WTC11 (cell line): ENCODE measurements around the gene THRA. TPM values are rescaled to one million over a fixed set of nuclear protein-coding genes. Genes with fewer than 3 reads are reported as not detected.

ENCODE experiments used
- ATAC-seq: fragments of 200-7000 bp; cut with Tn5 transposase; 2 replicates; pipeline ENCODE4 v1.10.0; 2021; ENCODE audit warnings: mild to moderate bottlenecking, moderate library complexity
- CTCF ChIA-PET: fragments of 300-600 bp; sonication (Branson Sonifier 250); formaldehyde crosslinking; loops from one replicate; lab custom pipeline; 2021; ENCODE audit warnings: antibody characterized with exemption; lab: Charles Lee
- POLR2A ChIA-PET: fragments of 350-600 bp; sonication (Branson Sonifier 250); formaldehyde crosslinking; loops from one replicate; lab custom pipeline; 2021; ENCODE audit warnings: antibody characterized with exemption; lab: Charles Lee
- DNase-seq: peaks from one replicate; pipeline ENCODE4 v3.0.0; 2021; ENCODE audit warnings: low spot score
- H3K27ac Mint-ChIP-seq: 2 replicates; pipeline ENCODE4 v1.8.0; 2021; ENCODE audit warnings: mixed read lengths
- H3K27me3 Mint-ChIP-seq: 2 replicates; pipeline ENCODE4 v1.8.0; 2021; ENCODE audit warnings: low read depth, mild to moderate bottlenecking, moderate library complexity, mixed read lengths
- H3K36me3 Mint-ChIP-seq: 2 replicates; pipeline ENCODE4 v1.8.0; 2021; ENCODE audit warnings: mixed read lengths
- H3K4me1 Mint-ChIP-seq: 2 replicates; pipeline ENCODE4 v1.8.0; 2022; ENCODE audit warnings: mixed read lengths
- H3K4me3 Mint-ChIP-seq: 2 replicates; pipeline ENCODE4 v1.8.0; 2021; ENCODE audit warnings: mild to moderate bottlenecking, moderate library complexity, mixed read lengths
- H3K9me3 Mint-ChIP-seq: 2 replicates; pipeline ENCODE4 v1.8.0; 2021; ENCODE audit warnings: mixed read lengths
- ATF1 ChIP-seq: sonication (generic); formaldehyde crosslinking; IDR thresholded peaks from 2 replicates; pipeline ENCODE4 v1.8.1; 2023; ENCODE audit warnings: mild to moderate bottlenecking, moderate library complexity, missing genetic modification reagents
- ATF2 ChIP-seq: sonication (generic); formaldehyde crosslinking; IDR thresholded peaks from 2 replicates; pipeline ENCODE4 v1.8.1; 2022; ENCODE audit warnings: low read depth, missing genetic modification reagents, borderline replicate concordance
- ATF6 ChIP-seq: sonication (generic); formaldehyde crosslinking; IDR thresholded peaks from 2 replicates; pipeline ENCODE4 v1.8.1; 2023; ENCODE audit warnings: mild to moderate bottlenecking, missing genetic modification reagents
- E2F1 ChIP-seq: sonication (generic); formaldehyde crosslinking; IDR thresholded peaks from 2 replicates; pipeline ENCODE4 v1.8.0; 2022; ENCODE audit warnings: mild to moderate bottlenecking, missing genetic modification reagents
- E2F4 ChIP-seq: sonication (generic); formaldehyde crosslinking; IDR thresholded peaks from 2 replicates; pipeline ENCODE4 v1.8.1; 2022; ENCODE audit warnings: low read depth, mild to moderate bottlenecking, moderate library complexity, missing genetic modification reagents, borderline replicate concordance
- ERG ChIP-seq: fragments of 250-450 bp; sonication (Bioruptor Pico); IDR thresholded peaks from 2 replicates; pipeline ENCODE4 v1.8.0; 2021; ENCODE audit warnings: mild to moderate bottlenecking
- GABPB1 ChIP-seq: sonication (generic); formaldehyde crosslinking; IDR thresholded peaks from 2 replicates; pipeline ENCODE4 v1.8.1; 2023; ENCODE audit warnings: mild to moderate bottlenecking, missing genetic modification reagents
- JUN ChIP-seq: sonication (generic); formaldehyde crosslinking; IDR thresholded peaks from 2 replicates; pipeline ENCODE4 v1.8.0; 2023; ENCODE audit warnings: mild to moderate bottlenecking, missing genetic modification reagents
- KAT7 ChIP-seq: sonication (generic); formaldehyde crosslinking; IDR thresholded peaks from 2 replicates; pipeline ENCODE4 v1.8.1; 2023; ENCODE audit warnings: missing genetic modification reagents, mild to moderate bottlenecking, borderline replicate concordance
- MAX ChIP-seq: sonication (generic); formaldehyde crosslinking; IDR thresholded peaks from 2 replicates; pipeline ENCODE4 v1.8.0; 2022; ENCODE audit warnings: mild to moderate bottlenecking, missing genetic modification reagents
- MXD4 ChIP-seq: fragments of 250-450 bp; sonication (Bioruptor Pico); IDR thresholded peaks from 2 replicates; pipeline ENCODE4 v1.8.0; 2021; ENCODE audit warnings: mild to moderate bottlenecking, moderate library complexity, borderline replicate concordance
- NFYB ChIP-seq: sonication (generic); formaldehyde crosslinking; conservative IDR thresholded peaks from 2 replicates; pipeline ENCODE4 v1.8.0; 2022; ENCODE audit warnings: low read depth, missing genetic modification reagents
- PRDM15 ChIP-seq: sonication (generic); formaldehyde crosslinking; IDR thresholded peaks from 2 replicates; pipeline ENCODE4 v1.8.0; 2022; ENCODE audit warnings: missing genetic modification reagents
- SMAD4 ChIP-seq: sonication (generic); formaldehyde crosslinking; IDR thresholded peaks from 2 replicates; pipeline ENCODE4 v1.8.0; 2022; ENCODE audit warnings: mild to moderate bottlenecking, missing genetic modification reagents
- TEAD1 ChIP-seq: sonication (generic); formaldehyde crosslinking; IDR thresholded peaks from 2 replicates; pipeline ENCODE4 v1.8.0; 2022; ENCODE audit warnings: mild to moderate bottlenecking, missing genetic modification reagents
- ZMAT4 ChIP-seq: fragments of 250-450 bp; sonication (Bioruptor Pico); IDR thresholded peaks from 2 replicates; pipeline ENCODE4 v1.9.0; 2021; ENCODE audit warnings: mild to moderate bottlenecking
- ZNF263 ChIP-seq: sonication (generic); formaldehyde crosslinking; IDR thresholded peaks from 2 replicates; pipeline ENCODE4 v1.8.1; 2022; ENCODE audit warnings: low read depth, mild to moderate bottlenecking, moderate library complexity, missing genetic modification reagents
- ZNF425 ChIP-seq: fragments of 250-450 bp; sonication (Bioruptor Pico); conservative IDR thresholded peaks from 2 replicates; pipeline ENCODE4 v1.9.0; 2021; ENCODE audit warnings: mild to moderate bottlenecking
- total RNA-seq: library from RNA; stranded (reverse); gene quantifications from 3 replicates; pipeline ENCODE4 v1.2.3, GENCODE V29; 2021

Gene THRA
- total RNA-seq, 1 experiment from 2014 or later: 15.9 TPM

GRCh38 chr17:40060887-40061608, 1.7 kb upstream of the THRA start:
- ChIA-PET CTCF (interaction anchor here (0.5 to 11.2 kb wide), 6 partner anchors 15 to 196 kb away, joined by 6 to 252 read pairs (median 10); no protein-coding TSS in a partner anchor), POLR2A (no interaction called here)
- Mint-ChIP-seq H3K4me3 (peak overlapping the region; percentile 85; the same call in 1 of the 2 replicates), H3K9me3 (no peaks in the 10 kb centered on the region), H3K27me3 (peaks cover 32% of the 10 kb centered on the region), H3K36me3 (no peaks in the 10 kb centered on the region), H3K27ac (no peak overlapping the region), H3K4me1 (peaks cover 56% of the 10 kb centered on the region)
- TF ChIP-seq MAX (CRISPR knock-in tag) (0 out of 2 replicates have a peak, but pooled peaks have one; percentile 25), ZNF263 (CRISPR knock-in tag) (no peak), KAT7 (no peak)
- DNase-seq (no peak), ATAC-seq (no peak)

GRCh38 chr17:40061609-40062038, 1.1 kb upstream of the THRA start:
- no peak overlapping the region for H3K27ac Mint-ChIP-seq
- no peak for ATAC-seq
- no peak for DNase-seq
- ChIA-PET POLR2A (no interaction called here), CTCF (interaction anchor here (0.5 to 11.2 kb wide), 13 partner anchors 7 to 196 kb away, joined by 3 to 252 read pairs (median 10); partner anchors contain the start of gene MED24)
- H3K36me3 Mint-ChIP-seq: no peaks in the 10 kb centered on the region
- H3K4me1 Mint-ChIP-seq: peaks cover 59% of the 10 kb centered on the region
- H3K27me3 Mint-ChIP-seq: peaks cover 32% of the 10 kb centered on the region
- no peaks in the 10 kb centered on the region for H3K9me3 Mint-ChIP-seq
- H3K4me3 Mint-ChIP-seq: peak overlapping the region; percentile 85
- TF ChIP-seq E2F4 (CRISPR knock-in tag) (no peak), ATF6 (no peak), ZMAT4 (CRISPR knock-in tag) (no peak), NFYB (CRISPR knock-in tag) (no peak), GABPB1 (no peak), TEAD1 (CRISPR knock-in tag) (no peak), ATF2 (CRISPR knock-in tag) (no peak), ATF1 (CRISPR knock-in tag) (no peak), ZNF263 (CRISPR knock-in tag) (no peak), SMAD4 (no peak), ERG (CRISPR knock-in tag) (no peak), JUN (CRISPR knock-in tag) (no peak), ZNF425 (no peak), PRDM15 (CRISPR knock-in tag) (no peak), MXD4 (CRISPR knock-in tag) (no peak), E2F1 (CRISPR knock-in tag) (no peak)
